RWPE2 (cell line): ENCODE results near the gene RNF220.
A peak's percentile ranks its signal among the peaks of the same experiment; 100 is the strongest.

Experiments used
- ATAC-seq: fragments of 200-7000 bp; cut with Tn5 transposase; 3 replicates; pipeline ENCODE4 v1.9.1; 2021; ENCODE audit warnings: low read depth
- DNase-seq: peaks from one replicate; pipeline ENCODE4 v3.0.0-alpha.2; 2020; ENCODE audit warnings: low spot score
- H3K27ac ChIP-seq: fragments of 450-650 bp; 2 replicates; pipeline ENCODE4 v1.5.1; 2017; ENCODE audit warnings: mild to moderate bottlenecking; ENCODE audit not compliant: poor library complexity, severe bottlenecking
- H3K27me3 ChIP-seq: fragments of 250-450 bp; sonication (Bioruptor Pico); 2 replicates; pipeline ENCODE4 v1.5.1; 2021; ENCODE audit warnings: mild to moderate bottlenecking, moderate library complexity; ENCODE audit not compliant: insufficient read depth, poor library complexity, severe bottlenecking
- H3K36me3 ChIP-seq: fragments of 250-450 bp; sonication (Bioruptor Pico); 2 replicates; pipeline ENCODE4 v1.5.1; 2020; ENCODE audit warnings: low read depth, mild to moderate bottlenecking, moderate library complexity
- H3K4me1 ChIP-seq: fragments of 250-450 bp; sonication (Bioruptor Pico); 2 replicates; pipeline ENCODE4 v1.5.1; 2021; ENCODE audit warnings: mild to moderate bottlenecking, moderate library complexity; ENCODE audit not compliant: insufficient read depth, poor library complexity, severe bottlenecking
- H3K4me3 ChIP-seq: fragments of 250-450 bp; sonication (Bioruptor Pico); 2 replicates; pipeline ENCODE4 v1.5.1; 2021; ENCODE audit warnings: mild to moderate bottlenecking, moderate library complexity; ENCODE audit not compliant: severe bottlenecking
- H3K9me3 ChIP-seq: fragments of 250-450 bp; sonication (Bioruptor Pico); 2 replicates; pipeline ENCODE4 v1.5.1; 2021; ENCODE audit warnings: mild to moderate bottlenecking, moderate library complexity; ENCODE audit not compliant: severe bottlenecking
- CTCF ChIP-seq: fragments of 450-650 bp; IDR thresholded peaks from one replicate; pipeline ENCODE4 v1.5.1; 2017; ENCODE audit warnings: mild to moderate bottlenecking, moderate library complexity; ENCODE audit not compliant: poor library complexity, severe bottlenecking

RNF220 gene

GRCh38 chr1:44616284-44616990 lies 211.4 kb downstream of the RNF220 start:
- DNase-seq (no peak), ATAC-seq (no peak)

DNA sequence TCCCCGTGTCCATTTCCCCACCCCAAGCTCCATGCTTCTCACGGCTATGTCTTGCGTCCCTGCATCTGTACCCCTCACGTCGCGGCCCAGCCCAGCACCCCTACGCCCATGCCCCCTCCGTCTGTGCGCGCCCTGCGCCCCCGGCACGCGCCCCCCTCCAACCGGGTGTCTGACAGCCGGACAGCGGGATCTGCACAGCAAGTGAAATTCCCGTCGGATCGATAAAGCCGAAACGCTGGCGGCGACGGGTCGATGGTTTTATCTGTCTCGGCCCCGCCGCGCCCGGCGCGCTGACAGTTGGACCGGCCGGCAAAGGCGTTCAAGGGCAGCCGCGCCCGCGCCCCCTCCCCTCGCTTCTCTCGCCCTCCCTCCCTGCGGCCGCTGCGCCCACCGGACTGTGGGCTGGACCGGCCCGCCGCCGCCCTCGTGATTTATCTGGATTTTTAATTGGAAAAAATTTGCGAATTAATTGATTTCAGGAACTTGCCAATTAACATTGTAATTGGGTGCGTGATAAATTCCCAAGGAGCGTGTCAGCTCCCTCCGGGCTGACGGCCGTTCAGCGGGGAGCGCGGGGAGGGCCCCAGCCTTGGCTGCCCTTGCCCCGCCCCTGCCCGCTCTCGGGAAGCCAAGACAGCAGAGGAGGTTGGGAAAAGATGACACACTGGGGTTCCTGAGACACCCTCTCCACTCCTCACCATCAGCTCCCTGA lies 212.1 kb downstream of the RNF220 start:
- DNase-seq (no peak), ATAC-seq (peak; percentile 86)
- H3K4me1 ChIP-seq, result no peaks in the 10 kb centered on the region
- no peak for TF ChIP-seq CTCF
- no peak overlapping the region for H3K27ac ChIP-seq
- peak overlapping the region; percentile 19 for H3K4me3 ChIP-seq
- no peaks in the 10 kb centered on the region for H3K27me3 ChIP-seq
- H3K36me3 ChIP-seq, result no peaks in the 10 kb centered on the region
- H3K9me3 ChIP-seq, result no peaks in the 10 kb centered on the region

More at GRCh38 chr1:44616284-44616990, 211.4 kb downstream of the RNF220 start:
- no peak overlapping the region for H3K27ac ChIP-seq
- no peak overlapping the region for H3K4me3 ChIP-seq
- no peaks in the 10 kb centered on the region for H3K4me1 ChIP-seq
- H3K27me3 ChIP-seq, result no peaks in the 10 kb centered on the region
- no peaks in the 10 kb centered on the region for H3K9me3 ChIP-seq
- H3K36me3 ChIP-seq, result no peaks in the 10 kb centered on the region
- TF ChIP-seq CTCF, result no peak

GRCh38 chr1:44617703-44618029 lies 212.6 kb downstream of the RNF220 start:
- no peaks in the 10 kb centered on the region for H3K27me3 ChIP-seq
- DNase-seq (no peak), ATAC-seq (no peak; the same call in 2 of the 3 replicates)
- H3K27ac ChIP-seq, result no peak overlapping the region
- TF ChIP-seq CTCF, result no peak
- H3K9me3 ChIP-seq, result no peaks in the 10 kb centered on the region
- H3K4me3 ChIP-seq, result no peak overlapping the region
- H3K36me3 ChIP-seq, result no peaks in the 10 kb centered on the region
- H3K4me1 ChIP-seq, result no peaks in the 10 kb centered on the region

GRCh38 chr1:44619261-44619900 lies 214.3 kb downstream of the RNF220 start:
- no peaks in the 10 kb centered on the region for H3K36me3 ChIP-seq
- no peak for DNase-seq
- no peak for ATAC-seq
- no peaks in the 10 kb centered on the region for H3K4me1 ChIP-seq
- no peak overlapping the region for H3K4me3 ChIP-seq
- TF ChIP-seq CTCF, result no peak
- H3K9me3 ChIP-seq, result no peaks in the 10 kb centered on the region
- no peaks in the 10 kb centered on the region for H3K27me3 ChIP-seq
- H3K27ac ChIP-seq, result no peak overlapping the region
